GM21529 (cell line): ENCODE data around the gene TRIM45.
"Not testable (repeated sequence)": the region's sequence is repeated elsewhere in the genome, so short reads cannot be mapped to it uniquely, and the experiment has no call there.

Source experiments
- ATAC-seq: cut with Tn5 transposase; IDR thresholded peaks from one replicate; pipeline ENCODE4 v1.9.1; 2021; ENCODE audit not compliant: unreplicated experiment

Gene TRIM45

DNA sequence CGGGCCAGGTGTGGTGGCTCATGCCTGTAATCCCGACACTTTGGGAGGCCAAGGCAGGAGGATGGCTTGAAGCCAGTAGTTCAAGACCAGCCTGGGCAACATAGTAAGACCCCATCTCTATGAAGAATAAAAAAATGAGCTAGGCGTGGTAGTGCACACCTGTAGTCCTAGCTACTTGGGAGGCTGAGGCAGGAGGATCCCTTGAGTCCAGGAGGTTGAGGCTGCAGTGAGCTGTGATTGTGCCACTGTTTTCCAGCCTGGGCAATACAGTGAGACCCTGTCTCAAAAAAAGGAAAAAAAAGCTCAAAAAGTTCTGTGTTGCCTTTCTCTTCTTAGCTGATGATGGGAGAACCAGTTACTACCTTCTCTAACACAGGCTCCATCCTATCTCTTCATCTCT is 19.7 kb downstream of the TRIM45 start:
- ATAC-seq, result not testable (repeated sequence)

DNA sequence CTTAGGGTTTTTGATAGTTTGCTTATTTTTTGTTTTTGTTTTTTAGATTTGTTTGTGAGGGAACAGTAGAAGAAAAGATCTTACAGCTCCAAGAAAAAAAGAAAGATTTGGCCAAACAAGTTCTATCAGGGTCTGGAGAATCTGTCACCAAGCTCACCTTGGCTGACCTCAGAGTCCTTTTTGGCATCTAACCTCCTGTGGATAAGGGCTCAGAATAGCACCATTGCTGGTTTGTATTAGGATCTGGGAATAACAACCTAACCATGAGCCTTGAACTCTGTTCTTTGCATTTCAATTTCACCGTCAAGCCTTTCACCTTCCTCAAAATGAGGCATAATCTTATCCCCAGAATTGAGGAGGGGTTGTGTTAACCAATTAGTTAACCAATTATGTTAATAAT is 20.2 kb downstream of the TRIM45 start:
- no peak for ATAC-seq

DNA sequence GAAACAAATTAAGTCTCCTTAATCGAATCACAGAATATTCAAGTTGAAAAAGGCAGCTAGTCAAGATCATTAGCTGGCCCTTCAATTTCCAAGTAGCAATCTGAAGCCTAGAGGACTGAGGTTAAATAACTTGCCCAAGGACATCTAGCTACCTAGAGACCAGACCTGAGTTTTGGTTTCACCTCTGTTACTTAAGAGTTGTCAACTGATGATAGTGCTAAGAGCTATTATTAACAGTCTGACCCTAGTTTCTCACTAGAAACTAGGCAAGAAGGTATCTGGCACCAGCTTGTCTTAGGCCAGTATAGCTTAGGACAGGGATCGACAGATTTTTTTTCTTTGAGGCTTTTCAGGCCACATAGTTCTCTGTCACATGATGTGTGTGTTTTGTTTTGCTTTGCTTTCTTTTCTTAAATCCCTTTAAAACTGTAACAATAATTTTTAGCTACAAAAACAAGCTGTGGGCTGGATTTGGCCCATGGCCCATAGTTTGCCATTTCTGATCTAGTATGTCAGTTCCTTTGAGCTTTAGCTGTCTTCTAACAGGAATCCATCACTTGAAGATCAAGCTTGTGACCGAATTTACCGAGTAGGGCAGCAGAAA is 23.2 kb downstream of the TRIM45 start:
- ATAC-seq, result no peak

DNA sequence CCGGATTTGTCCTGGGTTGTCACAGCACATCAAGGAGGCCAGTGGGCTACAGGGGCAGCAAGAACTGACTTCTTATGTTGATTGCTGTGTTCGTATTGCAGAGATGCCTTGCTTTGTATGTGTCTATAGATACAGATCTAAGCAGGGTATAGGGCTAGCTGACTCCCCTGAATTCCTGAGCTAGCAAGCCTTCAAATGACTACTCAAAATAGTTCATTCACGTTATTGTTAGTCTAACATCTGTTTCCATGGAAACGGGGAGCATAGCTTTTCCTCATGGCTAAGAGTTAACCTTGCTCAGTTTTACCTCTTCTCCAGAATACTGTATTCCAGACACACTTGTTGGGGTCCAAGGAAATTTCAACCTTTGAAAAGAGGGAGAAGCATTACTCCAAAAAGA is 24.1 kb downstream of the TRIM45 start:
- no peak for ATAC-seq

DNA sequence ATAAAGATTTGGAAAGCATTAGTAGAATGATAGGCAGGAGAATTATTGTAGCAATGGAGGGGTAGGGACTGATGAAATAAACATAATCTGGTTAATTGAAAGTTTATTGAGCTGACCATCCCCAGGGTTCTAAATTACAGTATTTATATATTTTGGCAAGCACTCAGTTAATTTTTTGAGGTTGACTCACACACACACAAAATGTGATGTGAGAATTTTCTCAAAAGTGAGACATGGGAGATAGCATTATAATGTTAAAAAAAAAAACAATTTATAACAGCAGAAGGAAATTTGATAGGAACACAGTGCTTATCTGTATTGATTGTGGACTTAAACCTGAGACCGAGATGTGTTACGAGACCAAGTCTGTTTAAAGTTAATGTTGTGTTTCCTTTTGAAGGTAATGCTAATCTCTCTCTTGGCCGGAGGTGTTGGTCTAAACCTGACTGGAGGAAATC is 24.6 kb downstream of the TRIM45 start:
- no peak for ATAC-seq

DNA sequence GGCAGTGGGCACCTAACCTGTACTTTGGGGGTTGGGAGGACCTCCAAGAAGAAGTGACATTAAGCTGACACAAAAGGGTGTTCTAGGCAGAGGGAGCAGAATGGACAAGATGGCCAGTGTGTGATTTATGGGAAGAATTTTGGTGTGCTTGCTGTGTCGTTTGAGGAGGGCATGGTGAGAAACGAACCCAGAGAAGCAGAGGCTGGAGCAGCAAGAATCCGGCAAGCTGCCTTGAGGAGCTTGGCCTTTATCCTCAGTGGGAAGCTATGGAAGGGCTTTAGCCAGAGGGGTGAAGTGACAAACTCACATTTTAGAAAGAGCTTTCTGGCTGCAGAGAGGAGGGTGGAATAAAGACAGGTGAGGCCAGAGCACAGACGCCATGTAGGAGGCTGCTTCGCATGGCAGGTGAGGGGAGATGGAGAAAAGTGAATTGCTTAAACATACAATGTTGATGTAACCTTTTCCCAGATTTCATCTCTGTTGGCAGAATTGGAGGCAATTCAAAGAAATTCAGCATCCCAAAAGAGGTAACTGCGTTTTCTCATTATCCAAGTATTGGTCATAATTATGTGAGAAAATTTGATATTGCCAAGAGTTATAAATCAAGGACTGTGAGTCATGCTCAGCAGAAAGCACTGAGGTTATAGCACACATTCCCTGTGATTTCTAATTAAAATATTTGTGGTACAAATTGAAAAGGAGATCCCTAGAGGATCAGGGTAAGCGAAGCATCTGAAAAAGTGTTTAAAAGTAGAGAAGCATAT is 26.5 kb downstream of the TRIM45 start:
- no peak for ATAC-seq

DNA sequence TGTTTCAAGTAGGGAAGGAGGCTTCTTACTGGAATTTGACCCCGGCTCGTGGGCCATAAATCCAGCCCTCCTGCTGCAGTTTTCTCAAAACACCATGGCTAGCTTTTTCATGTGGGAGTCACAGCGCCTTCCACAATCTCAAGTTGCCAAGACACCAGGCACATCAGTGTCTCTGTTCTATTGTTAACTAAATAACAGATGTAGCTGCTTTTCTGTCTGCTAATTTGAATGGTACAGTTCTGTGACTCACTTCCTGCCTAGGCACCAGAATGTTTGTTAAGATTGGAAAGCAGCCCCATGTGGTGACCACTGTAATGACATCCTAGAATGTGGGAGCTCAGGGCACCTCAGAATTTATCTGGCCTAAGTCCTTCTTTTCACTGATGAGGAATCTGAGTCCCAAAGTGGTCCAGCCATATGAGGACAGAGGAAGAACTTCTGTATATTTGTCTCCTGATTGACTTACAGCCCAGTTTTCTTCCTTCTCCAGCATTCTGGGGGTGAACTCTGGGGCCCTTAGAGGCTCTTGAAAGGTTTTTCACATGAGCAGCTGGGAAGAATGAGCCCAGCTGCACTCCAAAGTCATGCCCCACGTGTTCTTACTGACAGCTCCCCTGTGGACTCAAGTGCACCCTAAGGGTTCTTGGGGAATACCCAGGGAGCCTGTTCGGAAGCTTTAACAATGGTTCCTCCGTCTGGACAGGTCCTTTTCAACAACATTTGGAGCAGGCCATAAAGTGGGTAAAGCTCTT is 27.5 kb downstream of the TRIM45 start:
- peak; percentile 80 for ATAC-seq

DNA sequence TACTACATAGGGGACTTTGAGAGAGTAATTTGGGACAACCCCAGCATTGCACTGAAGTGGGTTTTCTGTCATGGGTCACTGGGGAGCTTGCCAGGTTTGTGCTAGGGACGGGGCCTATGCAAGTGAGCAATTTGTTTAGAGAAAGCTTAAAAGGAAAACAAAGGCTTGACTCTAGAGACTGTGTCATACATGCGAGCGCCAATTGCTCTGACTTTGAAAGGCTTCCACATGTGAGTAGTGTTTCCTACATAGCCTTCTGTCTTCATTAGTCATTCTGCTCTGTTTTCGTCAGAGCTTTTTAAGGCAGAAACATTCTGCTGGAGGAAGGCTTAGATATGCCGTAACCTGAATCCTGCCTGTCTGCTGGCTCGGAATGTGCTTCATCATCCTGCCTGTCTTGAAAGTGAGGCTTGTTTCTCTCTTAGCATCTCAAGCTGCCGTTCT is 28.4 kb downstream of the TRIM45 start:
- no peak for ATAC-seq

DNA sequence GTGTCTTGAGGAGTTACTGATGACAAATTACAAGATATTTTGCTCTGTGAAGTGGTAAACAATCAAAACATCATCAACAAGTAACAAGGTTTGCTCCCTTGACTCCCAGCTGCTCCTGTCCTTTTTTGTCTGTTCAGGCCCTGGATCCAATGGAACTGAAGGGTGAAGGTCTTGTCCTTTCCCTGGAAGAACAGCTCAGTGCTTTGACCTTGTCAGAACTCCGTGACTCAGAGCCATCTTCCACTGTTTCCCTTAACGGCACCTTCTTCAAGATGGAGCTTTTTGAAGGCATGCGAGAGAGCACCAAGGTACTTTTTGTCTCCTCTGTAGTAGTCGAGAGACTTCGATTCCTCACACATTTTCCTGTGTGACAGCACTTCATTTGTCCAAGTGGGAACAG is 29.0 kb downstream of the TRIM45 start:
- ATAC-seq, result no peak

DNA sequence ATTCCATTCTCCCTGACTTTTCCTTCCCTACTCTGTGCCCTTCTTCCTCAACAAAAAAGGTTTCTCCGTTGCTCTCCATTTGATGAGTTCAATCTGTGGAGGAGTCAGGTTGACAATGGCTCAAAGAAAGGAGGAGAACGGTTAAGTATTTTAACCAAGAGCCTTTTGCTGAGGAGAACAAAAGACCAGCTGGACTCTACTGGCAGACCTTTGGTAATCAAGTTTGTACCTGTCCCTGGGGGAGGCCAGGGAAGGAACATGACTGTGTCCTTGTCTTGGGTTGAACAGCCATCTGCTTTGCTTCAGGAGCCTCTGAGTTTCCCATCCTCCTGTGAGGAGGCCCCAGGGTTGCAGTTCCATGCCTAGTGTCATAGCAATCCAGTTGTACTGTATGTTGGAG is 31.6 kb downstream of the TRIM45 start:
- no peak for ATAC-seq

DNA sequence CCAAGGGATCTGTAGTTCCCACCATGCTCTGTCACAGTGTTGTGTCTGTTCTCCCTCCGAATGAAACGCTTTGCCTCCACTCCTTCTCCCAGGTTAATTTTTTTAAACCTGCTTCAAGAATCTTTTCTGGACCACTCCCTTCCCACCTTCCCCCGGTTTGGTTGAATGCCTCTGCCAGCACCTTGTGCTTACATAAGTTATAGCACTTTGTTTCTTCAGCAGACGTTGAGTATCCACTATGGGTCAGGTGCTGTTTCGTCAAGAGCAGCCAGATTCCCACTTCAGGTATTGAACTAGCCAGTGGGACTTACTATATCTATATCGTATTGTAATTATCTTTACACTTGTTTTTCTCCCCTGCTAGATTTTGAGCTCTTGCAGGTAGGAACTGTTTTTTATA is 33.9 kb downstream of the TRIM45 start:
- no peak for ATAC-seq

DNA sequence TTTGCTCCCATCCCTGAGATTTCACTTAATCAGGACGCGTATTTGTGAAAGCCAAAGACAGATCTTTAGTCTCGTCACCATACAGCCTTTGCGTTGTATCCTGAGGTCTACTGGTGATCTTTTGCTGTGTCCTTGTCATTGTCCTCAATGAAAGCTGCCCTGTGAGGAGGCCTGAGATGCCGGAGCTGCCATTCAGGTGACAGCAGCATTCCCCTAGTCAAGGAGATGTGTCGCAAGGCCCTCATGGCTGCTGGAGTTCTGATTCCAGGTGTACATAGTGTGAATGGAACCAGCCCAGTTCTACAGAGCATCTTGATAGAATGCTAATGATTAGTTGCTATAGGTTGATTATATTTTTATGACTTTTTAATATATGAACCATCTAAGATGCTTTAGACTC is 37.3 kb downstream of the TRIM45 start:
- ATAC-seq, result no peak

DNA sequence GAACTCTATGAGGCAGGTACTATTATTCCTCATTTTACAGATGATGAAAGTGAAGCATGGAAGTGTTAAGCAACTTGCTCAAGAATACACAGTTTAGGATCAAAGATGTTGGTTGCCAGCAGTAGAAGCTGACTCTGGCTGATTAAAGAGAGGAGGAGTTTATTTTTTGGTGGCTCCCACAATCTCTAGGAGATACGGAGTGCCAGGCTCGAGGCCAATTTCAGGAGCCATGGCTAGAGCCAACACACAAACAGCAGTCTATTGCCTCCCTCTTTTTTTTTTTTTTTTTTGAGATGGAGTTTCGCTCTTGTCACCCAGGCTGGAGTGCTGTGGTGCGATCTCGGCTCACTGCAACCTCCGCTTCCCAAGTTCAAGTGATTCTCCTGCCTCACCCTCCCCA is 41.8 kb downstream of the TRIM45 start:
- ATAC-seq, result no peak

DNA sequence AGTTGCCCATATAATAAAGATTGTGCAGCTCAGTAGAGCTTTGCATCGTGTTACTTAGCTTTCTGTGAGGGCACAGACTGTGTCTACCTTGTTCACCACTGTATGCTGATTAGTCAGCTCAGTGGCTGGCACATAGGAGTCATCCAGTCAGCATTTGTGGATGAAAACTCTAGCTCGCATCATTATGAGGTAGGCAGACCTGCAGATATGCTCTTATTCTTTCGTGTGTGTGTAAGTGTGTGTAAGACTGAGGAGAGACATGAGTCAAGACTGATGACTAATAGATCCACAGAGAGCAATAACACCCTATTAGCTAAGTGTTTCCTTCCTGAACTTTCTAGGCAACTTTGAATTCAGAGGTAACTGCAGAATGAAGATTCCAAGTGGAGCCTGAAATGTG is 44.3 kb downstream of the TRIM45 start:
- no peak for ATAC-seq

DNA sequence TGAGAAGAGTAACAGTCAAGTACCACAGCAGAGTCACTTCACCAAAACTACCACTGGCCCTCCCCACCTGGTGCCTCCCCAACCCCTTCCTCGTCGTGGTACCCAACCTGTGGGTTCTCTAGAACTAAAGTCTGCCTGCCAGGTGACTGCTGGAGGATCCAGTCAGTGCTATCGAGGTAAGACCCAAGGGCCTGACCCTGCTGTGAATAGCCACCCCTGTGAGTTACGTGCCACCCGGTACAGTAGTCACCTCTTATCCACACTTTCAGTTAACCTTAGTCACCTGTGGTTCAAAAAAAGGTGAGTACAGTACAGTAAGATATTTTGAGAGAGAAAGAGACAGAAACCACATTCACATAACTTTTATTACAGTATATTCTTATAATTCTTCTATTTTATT is 44.9 kb downstream of the TRIM45 start:
- no peak for ATAC-seq

DNA sequence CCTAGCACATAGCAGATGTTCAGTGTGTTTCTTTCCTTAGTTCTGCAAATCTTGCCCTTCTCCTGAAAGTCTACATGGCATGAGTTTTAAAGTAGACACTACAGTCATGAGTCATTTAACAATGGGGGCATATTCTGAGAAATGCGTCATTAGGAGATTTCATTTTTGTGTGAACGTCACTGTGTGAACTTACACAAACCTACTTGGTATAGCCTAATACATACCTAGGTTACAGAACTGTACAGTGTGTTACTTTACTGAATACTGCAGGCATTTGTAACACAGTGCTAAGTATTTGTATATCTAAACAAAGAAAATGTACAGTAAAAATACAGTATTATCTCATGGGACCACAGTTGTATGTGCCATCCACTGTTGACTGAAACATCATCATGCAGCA is 51.4 kb downstream of the TRIM45 start:
- no peak for ATAC-seq

DNA sequence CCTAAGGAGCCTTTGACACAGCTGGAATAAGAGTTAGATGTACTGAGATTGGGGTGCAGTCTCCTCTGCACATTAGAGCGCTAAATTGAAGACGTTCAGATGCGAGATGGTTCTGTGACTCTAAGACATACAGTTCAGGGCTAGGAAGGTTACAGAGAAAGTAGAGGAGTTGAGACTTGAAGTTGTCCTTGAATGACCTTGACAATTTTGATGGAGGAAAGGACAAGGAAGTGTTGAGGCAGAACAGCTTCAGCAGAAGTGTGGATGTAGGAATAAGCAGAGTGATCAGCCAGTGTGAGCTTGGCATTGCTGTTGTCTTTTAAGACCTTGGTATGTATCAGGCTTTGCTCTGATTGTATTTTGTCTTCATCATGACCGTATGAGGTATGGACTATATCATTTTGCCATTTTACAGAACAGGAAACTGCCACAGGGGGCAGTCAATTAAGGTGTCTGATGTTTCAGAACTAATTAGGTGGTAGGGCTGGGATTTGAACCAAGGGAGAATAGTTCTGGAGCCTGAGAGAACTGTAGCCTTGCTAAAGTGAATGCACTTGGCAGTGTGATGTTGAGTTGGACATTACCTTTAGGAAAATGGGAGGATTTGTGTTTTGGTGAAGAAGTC is 52.2 kb downstream of the TRIM45 start:
- no peak for ATAC-seq

DNA sequence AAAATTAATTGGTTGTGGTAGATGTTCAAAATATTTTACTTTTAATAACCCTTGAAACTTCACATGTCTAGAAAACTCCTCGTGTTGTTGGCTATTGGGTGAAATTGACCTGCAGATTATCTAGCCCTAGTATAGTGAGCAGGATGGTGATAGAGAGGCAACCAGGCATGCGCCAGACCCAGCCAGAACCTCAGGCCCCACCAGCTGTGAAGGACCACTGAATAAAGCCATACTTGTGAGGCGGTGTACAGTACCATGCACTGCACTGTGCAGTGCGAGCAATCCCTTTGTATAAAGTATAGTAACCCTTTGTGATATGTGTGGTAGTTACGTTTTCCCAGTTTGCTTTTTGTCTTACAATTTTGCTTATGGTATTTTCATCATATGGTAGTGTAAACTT is 53.0 kb downstream of the TRIM45 start:
- ATAC-seq, result no peak

DNA sequence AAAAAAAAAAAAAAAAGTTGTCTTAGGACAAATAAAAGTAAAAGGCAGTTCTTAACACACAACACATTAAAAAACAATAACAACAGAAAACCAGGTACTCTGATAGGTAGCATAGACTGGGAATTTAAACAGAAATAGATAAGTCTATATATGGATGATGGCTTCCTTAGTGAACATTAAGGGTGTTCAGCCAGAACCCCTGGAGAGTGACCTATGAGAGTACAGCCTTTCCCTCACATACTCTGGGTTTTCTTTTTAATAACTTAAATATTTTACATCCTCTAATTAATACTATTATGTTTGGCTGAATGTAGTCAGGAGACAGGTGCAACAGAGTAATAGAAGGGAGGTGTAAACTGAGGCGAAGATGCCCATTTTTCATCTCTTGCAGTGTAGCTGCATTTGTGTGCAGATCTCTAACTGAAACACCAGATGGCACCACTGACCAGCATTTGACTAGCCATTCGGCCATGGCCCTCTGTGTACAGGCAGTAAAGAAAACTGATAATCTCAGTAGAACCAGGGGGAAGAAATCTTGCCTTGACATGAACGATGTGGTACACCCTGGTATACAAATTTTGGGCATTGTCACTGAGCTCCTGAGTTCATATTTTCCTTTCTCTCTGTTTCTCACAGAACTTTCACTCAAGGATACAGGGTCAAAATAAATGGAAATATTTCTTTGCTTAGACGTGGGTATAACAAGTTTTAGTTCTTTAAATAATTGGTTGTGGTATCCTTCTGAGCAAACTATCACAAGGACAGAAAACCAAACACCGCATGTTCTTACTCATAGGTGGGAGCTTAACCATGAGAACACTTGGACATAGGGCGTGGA is 53.8 kb downstream of the TRIM45 start:
- peak; percentile 70 for ATAC-seq

DNA sequence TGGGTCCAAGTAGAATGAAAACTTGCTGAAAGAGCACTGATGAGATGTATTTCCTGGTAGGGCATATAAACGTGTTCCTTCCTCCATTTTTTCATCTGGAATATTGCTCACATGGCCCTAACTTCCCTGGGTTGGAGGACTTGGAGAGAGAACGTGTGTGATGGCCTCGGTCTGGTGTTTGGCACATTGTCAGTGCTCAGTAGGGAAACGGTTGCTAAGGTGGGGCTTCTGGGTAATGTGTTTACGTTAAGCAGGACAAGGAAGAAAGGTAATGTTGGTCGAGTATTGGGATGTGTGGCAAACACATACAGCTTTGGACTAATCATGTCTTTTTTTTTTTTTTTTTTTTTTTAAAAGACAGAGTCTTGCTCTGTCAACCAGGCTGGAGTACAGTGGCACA is 55.2 kb downstream of the TRIM45 start:
- ATAC-seq, result no peak

DNA sequence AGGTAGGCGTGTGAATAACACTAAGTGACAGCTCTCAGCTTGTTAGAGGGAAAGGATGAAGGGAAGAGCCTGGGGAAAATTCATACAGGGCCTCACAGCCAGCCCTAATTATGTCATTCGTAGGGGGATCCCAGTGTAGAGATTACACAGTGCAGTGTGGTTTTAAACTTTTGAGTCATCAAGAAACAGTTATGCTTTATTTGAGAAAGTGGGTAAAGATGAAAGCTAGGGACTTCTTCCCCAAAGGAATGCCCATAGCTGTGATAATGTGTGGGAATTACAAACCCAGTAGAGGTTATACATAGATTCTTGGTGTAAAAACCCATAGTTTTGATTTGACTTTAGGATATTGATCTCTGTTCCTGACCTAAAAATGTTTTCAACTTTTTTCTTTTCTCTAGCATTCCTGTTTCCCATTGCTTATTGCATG is 59.5 kb downstream of the TRIM45 start:
- peak; percentile 25 for ATAC-seq
